NCI-H1417 (cell line): ENCODE data around the gene HOXD3.
A peak's percentile ranks its signal among the peaks of the same experiment; 100 is the strongest.

Source experiments
- DNase-seq, 3 experiments: peaks; one replicate each; lab custom pipeline; 2025; lab: John Stamatoyannopoulos, UW

The HOXD3 gene

GRCh38 chr2:176132205-176133171 is 24.6 kb upstream of the HOXD3 start:
- DNase-seq, result peak in 1 of 3 experiments; percentile 25

DNA sequence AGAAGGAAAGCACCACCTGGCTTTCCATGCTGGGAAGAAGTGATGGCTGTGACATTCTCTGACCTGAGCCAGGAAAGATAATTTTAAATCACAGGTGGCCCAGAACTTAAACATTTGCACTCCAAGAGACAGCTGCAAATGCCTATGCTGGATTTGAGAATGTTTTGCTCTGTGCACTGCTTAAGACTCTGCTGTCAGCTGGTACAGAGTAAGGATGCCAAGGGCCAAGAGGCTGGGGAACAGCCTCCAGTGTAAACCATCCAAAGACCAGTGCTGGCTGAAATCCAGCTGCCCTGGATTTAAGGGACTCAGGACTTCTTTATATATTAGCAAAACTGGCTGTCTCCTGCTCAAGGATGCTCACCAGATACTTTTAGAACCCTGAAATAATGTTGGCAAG is 23.7 kb upstream of the HOXD3 start:
- DNase-seq, result no peak

- no peak for DNase-seq
Observed at GRCh38 chr2:176134035-176134434, 23.1 kb upstream of the HOXD3 start.

GRCh38 chr2:176135035-176135440 is 22.1 kb upstream of the HOXD3 start:
- DNase-seq, result peak in 1 of 3 experiments; percentile 55

DNA sequence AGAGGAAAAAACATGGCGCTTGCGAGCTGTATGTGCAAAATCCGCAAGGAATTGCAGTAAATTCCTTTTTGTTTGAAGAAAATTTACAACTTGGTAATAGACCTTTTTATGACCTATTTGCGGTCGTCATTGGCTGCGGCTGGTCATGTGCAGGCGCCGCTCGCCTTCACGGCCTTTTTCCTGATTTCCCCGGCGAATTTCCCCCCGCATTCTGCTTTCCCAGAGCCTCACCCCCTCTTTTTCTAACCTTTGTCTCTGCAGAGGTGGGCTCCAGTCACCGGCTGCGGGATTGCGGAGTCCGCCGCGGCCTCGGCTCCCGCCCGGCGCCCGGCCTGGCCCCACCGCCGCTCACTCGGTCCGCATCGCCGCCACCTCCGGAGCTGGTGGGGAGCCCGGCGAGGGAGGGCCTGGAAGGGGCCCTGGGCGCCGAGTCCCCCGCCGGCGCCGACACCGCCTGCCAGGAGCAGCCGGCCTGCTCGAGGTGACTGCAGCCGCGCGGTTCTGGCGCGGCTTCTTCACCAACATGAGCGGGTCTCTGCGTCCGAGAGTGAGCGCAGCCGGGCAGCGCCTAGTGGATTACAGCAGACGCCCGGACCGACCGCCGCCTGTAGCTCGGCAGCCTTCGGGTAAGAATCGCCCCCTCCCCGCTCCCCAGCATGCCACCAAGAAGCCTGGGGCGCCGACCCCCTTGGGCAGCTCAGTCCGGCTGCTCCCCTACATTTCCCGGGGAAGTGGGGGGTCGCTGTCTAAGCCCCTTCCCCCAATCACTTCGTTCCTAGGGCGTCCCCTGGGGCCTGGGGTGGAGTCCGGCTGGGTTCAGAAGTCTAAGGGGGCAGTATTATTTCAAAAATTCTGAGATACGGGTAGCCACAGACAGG is 20.5 kb upstream of the HOXD3 start:
- DNase-seq, result no peak

DNA sequence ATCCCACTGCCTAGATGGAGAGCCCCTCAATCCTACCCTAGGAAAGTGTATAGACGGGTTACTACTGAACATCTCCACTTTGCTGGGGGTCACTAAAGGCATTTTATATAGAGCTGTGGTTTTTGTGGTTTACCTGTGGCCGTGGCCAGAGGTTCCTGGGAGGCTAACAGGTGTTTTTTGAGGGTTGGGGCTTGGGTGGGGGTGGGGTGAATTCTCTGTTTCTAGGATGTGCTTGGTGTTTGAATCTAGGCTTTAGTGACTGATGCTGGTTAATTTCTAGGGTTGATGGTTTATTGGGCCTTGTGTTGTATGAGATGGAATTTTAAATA is 19.9 kb upstream of the HOXD3 start:
- DNase-seq, result no peak

DNA sequence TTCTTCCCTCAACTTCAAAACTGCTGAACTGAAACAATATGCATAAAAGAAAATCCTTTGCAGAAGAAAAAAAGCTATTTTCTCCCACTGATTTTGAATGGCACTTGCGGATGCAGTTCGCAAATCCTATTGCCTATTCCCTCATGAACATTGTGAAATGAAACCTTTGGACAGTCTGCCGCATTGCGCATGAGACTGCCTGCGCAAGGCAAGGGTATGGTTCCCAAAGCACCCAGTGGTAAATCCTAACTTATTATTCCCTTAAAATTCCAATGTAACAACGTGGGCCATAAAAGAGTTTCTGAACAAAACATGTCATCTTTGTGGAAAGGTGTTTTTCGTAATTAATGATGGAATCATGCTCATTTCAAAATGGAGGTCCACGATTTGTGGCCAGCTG is 19.2 kb upstream of the HOXD3 start:
- no peak for DNase-seq

- no peak for DNase-seq
Observed at GRCh38 chr2:176138526-176138922, 18.6 kb upstream of the HOXD3 start.

- DNase-seq, result no peak
Observed at GRCh38 chr2:176138923-176139660, 18.0 kb upstream of the HOXD3 start.

GRCh38 chr2:176139661-176140512 is 17.2 kb upstream of the HOXD3 start:
- DNase-seq, result no peak

GRCh38 chr2:176140513-176141317 is 16.4 kb upstream of the HOXD3 start:
- DNase-seq, result peak; percentile 77 to 88 (median 84)

DNA sequence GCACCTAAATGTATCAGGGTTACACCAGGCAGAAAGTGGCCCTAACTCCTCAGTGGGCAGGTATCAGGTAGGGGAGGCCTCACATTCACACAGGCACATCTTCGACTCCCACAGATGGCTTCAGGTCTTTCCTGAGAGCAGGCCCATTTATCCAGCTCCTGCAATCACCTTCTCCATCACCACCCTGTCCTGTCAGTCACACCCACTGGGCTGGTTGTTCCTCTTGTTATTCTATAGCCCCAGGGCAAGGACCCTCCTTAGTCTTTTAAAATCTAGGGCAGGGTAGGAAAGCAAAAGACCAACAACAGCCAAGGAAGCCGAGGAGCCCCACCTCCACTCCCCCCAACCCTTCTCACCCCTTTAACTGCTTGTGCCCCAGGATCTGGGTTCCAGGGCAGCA is 14.8 kb upstream of the HOXD3 start:
- DNase-seq, result no peak

- DNase-seq, result no peak
Observed at GRCh38 chr2:176145085-176145969, 11.8 kb upstream of the HOXD3 start.

GRCh38 chr2:176146101-176146500 is 11.0 kb upstream of the HOXD3 start:
- peak in 1 of 3 experiments; percentile 11 for DNase-seq

DNA sequence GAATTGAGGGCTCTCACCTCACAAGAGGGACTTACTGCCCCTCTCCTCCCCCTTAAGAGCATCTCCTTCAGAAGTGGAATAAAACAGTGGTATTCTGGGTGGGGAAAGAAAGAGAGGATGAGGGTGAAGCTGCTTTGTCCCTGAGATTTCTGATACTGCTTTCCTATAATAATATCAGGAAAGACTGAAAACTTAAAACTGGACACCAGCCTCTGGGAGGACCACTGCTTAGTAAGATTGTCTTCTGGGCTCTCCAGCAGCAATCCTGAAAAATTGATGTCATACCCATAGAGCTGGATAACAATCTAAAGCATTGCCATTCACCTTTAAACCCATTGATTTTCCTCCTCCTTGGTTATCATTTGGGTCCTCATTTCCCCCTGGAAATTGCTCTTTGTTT is 10.5 kb upstream of the HOXD3 start:
- no peak for DNase-seq

- DNase-seq, result no peak
Observed at GRCh38 chr2:176147210-176147799, 9.8 kb upstream of the HOXD3 start.

DNA sequence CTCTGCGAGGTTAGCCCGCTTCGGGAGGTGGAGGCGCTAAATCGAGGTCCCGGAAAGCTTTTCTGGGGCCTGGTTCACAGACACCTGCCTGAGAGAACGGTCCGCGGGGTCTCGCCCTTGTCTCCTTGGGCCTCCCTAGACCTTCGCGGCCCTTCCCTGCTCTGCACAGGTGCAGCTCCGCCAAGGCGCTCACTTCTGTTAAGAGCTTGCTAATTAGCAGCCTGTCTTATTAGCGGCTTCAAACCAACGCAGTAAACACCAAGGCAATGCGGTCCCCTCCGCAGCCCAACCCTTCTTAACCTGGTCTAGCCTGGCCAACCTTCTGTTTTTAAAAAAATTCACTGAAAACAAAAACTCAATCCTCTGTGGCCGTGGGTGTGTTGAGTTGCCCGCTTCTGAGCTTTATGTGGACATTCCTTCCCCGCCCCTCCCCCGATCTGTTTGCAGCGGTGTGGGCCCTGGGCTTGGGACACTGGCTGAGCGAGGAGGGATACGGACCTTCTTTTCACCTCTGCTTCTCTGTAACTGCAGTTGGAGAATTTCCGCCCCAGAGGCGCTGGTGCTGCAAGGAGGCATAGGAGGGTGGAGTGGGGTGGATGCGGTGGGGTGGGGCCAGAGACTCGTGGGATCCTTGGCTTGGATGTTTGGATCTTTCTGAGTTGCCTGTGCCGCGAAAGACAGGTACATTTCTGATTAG is 9.2 kb upstream of the HOXD3 start:
- no peak for DNase-seq

DNA sequence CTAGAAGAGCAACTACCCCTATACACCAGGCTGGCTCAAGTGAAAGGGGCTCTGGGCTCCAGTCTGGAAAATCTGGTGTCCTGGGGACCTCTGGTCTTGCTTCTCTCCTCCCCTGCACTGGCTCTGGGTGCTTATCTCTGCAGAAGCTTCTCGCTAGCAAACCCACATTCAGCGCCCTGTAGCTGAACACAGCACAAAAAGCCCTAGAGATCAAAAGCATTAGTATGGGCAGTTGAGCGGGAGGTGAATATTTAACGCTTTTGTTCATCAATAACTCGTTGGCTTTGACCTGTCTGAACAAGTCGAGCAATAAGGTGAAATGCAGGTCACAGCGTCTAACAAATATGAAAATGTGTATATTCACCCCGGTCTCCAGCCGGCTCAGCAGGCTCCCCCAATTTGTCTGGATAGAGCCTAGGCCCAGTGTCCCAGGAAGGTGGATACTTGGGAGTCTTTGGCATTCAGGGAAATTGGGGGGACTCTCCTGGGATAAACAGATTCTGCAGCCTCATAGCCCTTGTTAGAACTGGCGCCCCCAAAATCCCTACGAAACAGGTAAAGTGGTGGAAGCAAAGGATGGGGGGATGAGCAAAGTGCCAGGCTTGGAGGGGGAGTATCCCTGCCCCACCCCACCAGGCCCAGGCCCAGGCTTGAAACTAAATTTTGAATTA is 8.2 kb upstream of the HOXD3 start:
- no peak for DNase-seq
